Stomach (tissue), 9 donors: ENCODE data around the gene CDC42BPB. TPM values are rescaled to one million over a fixed set of nuclear protein-coding genes. Genes with fewer than 3 reads are reported as not detected.
A peak's percentile ranks its signal among the peaks of the same experiment; 100 is the strongest.

Experiments
- DNase-seq, 2 donors: peaks; one replicate each; pipeline versions ENCODE4 v3.0.0 to v3.0.0-alpha.2; 2013 to 2019
- H3K27ac ChIP-seq, 5 donors: fragments of 200-600 bp in 4 of 5; sonication (generic) in 4 of 5; one replicate each; pipeline ENCODE4 v1.5.1; 2013 to 2019; ENCODE audit warnings: mild to moderate bottlenecking in 1 of 5, moderate library complexity in 1 of 5
- H3K27me3 ChIP-seq, 3 donors: fragments of 200-600 bp; sonication (generic); one replicate each; pipeline ENCODE4 v1.5.1; 2017 to 2019; ENCODE audit warnings: mixed run types in 1 of 3
- H3K36me3 ChIP-seq, 4 donors: fragments of 200-600 bp; sonication (generic); 1 replicate in 3 of 4; 2 replicates in 1 of 4; pipeline ENCODE4 v1.5.1; 2016 to 2019
- H3K4me1 ChIP-seq, 4 donors: fragments of 200-600 bp; sonication (generic); one replicate each; pipeline ENCODE4 v1.5.1; 2016 to 2019
- H3K4me3 ChIP-seq, 4 donors: fragments of 200-600 bp; sonication (generic) in 3 of 4; one replicate each; pipeline ENCODE4 v1.5.1; 2016 to 2019; ENCODE audit warnings: mild to moderate bottlenecking in 1 of 4
- H3K9me3 ChIP-seq, 4 donors: fragments of 200-600 bp; sonication (generic); one replicate each; pipeline ENCODE4 v1.5.1; 2016 to 2019
- CTCF ChIP-seq, 7 experiments: fragments of 450-650 bp in 4 of 7; fragments of 200-600 bp in 3 of 7; sonication (generic) in 3 of 7; IDR thresholded peaks; one replicate each; pipeline ENCODE4 v1.5.1; 2016 to 2019; ENCODE audit warnings: antibody characterized with exemption in 7 of 7, control low read depth in 2 of 7, mild to moderate bottlenecking in 1 of 7
- EP300 ChIP-seq: sonication (generic); formaldehyde crosslinking; IDR thresholded peaks from one replicate; pipeline ENCODE4 v1.6.1; 2017; ENCODE audit warnings: antibody characterized with exemption
- POLR2A ChIP-seq, 4 donors: fragments of 450-650 bp; IDR thresholded peaks; one replicate each; pipeline ENCODE4 v1.6.1; 2016; ENCODE audit warnings: antibody characterized with exemption in 4 of 4, control low read depth in 2 of 4, mild to moderate bottlenecking in 1 of 4, moderate library complexity in 1 of 4
- POLR2AphosphoS5 ChIP-seq, 3 donors: sonication (generic); formaldehyde crosslinking; IDR thresholded peaks; one replicate each; pipeline ENCODE4 v1.6.1; 2016; ENCODE audit warnings: antibody characterized with exemption in 3 of 3
- WGBS, 5 donors: extraction: QIAGEN DNeasy Blood & Tissue Kit in 3 of 5; methylation state at CpG; one replicate each; pipeline versions ENCODE4 v1.1.5 to v1.1.7; 2013 to 2018; 5-methylcytosine and 5-hydroxymethylcytosine counted together
- intact Hi-C: fragments of 100-400 bp; cut with DNase I; formaldehyde crosslinking; loops from one replicate; pipeline ENCODE4 v1.15.1; 2023; ENCODE audit warnings: low total_unique reads
- polyA plus RNA-seq, 3 donors: library from polyadenylated mRNA; stranded (reverse); fragments of 200-250 nt; gene quantifications; one replicate each; pipeline ENCODE4 v1.2.3, GENCODE V29; 2013
- total RNA-seq, 5 donors: library from RNA; depleted of rRNA; stranded (reverse); fragments of >200 nt; gene quantifications; one replicate each; pipeline versions ENCODE4 v1.1.0 to v1.2.3, GENCODE V29; 2014 to 2016
- donor health status: healthy with polysubstance abuse.
- donor health status: Bipolar disorder and iron deficiency.
- donor health status: healthy.

CDC42BPB gene
- total and polyA plus RNA-seq, 8 donors = 16.3 to 400 (median 127) TPM

GRCh38 chr14:103009559-103009958 is 47.8 kb downstream of the CDC42BPB start:
- no peak overlapping the region for H3K4me3 ChIP-seq
- H3K9me3 ChIP-seq = no peaks in the 10 kb centered on the region
- H3K27me3 ChIP-seq = no peaks in the 10 kb centered on the region
- TF ChIP-seq EP300 = no peak
- no peak for DNase-seq
- peaks cover 0 to 59% (median 52%) of the 10 kb centered on the region in 4 donors for H3K36me3 ChIP-seq
- H3K4me1 ChIP-seq = peaks cover 3 to 48% (median 30%) of the 10 kb centered on the region in 4 donors
- intact Hi-C loops = no loop called here
- 77 to 92% (median 86%) methylated on average over 2 of the region's 2 CpGs for WGBS, 5 donors
- H3K27ac ChIP-seq = no peak overlapping the region

- peaks cover 0 to 45% (median 27%) of the 10 kb centered on the region in 4 donors for H3K4me1 ChIP-seq
- H3K27me3 ChIP-seq = no peaks in the 10 kb centered on the region
- no peak overlapping the region for H3K4me3 ChIP-seq
- intact Hi-C loops = no loop called here
- H3K36me3 ChIP-seq = peaks cover under 1 to 61% (median 56%) of the 10 kb centered on the region in 4 donors
- no peak overlapping the region for H3K27ac ChIP-seq
- WGBS, 5 donors = 78 to 84% (median 81%) methylated on average over 15 of the region's 15 CpGs
- peak in 1 of 2 donors; percentile 55 for DNase-seq
- H3K9me3 ChIP-seq = no peaks in the 10 kb centered on the region
- TF ChIP-seq POLR2A (IDR thresholded peaks at IDR 0.05) (no peak), EP300 (no peak), POLR2AphosphoS5 (IDR thresholded peaks at IDR 0.05) (no peak), CTCF (IDR thresholded peaks at IDR 0.05) (no peak)
These were observed 48.5 kb downstream of the CDC42BPB start for GRCh38 chr14:103008768-103009357.

- no peaks in the 10 kb centered on the region for H3K27me3 ChIP-seq
- peaks cover 0 to 40% (median 24%) of the 10 kb centered on the region in 4 donors for H3K4me1 ChIP-seq
- no peaks in the 10 kb centered on the region for H3K9me3 ChIP-seq
- intact Hi-C loops = no loop called here
- TF ChIP-seq CTCF (IDR thresholded peaks at IDR 0.05) = no peak
- TF ChIP-seq POLR2A (IDR thresholded peaks at IDR 0.05) = no peak
- TF ChIP-seq POLR2AphosphoS5 (IDR thresholded peaks at IDR 0.05) = no peak
- TF ChIP-seq EP300 = no peak
- WGBS, 5 donors = 78 to 84% (median 83%) methylated on average over 10 of the region's 10 CpGs
- H3K36me3 ChIP-seq = peaks cover 7 to 68% (median 64%) of the 10 kb centered on the region in 4 donors
- H3K27ac ChIP-seq = no peak overlapping the region
- DNase-seq = no peak
- H3K4me3 ChIP-seq = no peak overlapping the region
These were observed 49.2 kb downstream of the CDC42BPB start for GRCh38 chr14:103008126-103008525.

- DNase-seq = peak in 1 of 2 donors; percentile 42
- no peak for TF ChIP-seq EP300
- TF ChIP-seq POLR2AphosphoS5 (IDR thresholded peaks at IDR 0.05) = no peak
- TF ChIP-seq POLR2A (IDR thresholded peaks at IDR 0.05) = no peak
- no peak for TF ChIP-seq CTCF (IDR thresholded peaks at IDR 0.05)
- intact Hi-C loops = no loop called here
- H3K27ac ChIP-seq = no peak overlapping the region
- no peak overlapping the region for H3K4me3 ChIP-seq
- H3K9me3 ChIP-seq = no peaks in the 10 kb centered on the region
- peaks cover 13 to 74% (median 69%) of the 10 kb centered on the region in 4 donors for H3K36me3 ChIP-seq
- 78 to 97% (median 88%) methylated on average over 12 to 14 of the region's 14 CpGs for WGBS, 5 donors
- peaks cover 0 to 40% (median 24%) of the 10 kb centered on the region in 4 donors for H3K4me1 ChIP-seq
- H3K27me3 ChIP-seq = no peaks in the 10 kb centered on the region
These were observed 49.8 kb downstream of the CDC42BPB start for GRCh38 chr14:103007555-103007954.

- peaks cover 0 to 40% (median 24%) of the 10 kb centered on the region in 4 donors for H3K4me1 ChIP-seq
- H3K4me3 ChIP-seq = no peak overlapping the region
- no peaks in the 10 kb centered on the region for H3K9me3 ChIP-seq
- no peak overlapping the region for H3K27ac ChIP-seq
- WGBS, 5 donors = 95 to 97% (median 96%) methylated on average over 14 of the region's 14 CpGs
- TF ChIP-seq EP300 = no peak
- intact Hi-C loops = no loop called here
- H3K36me3 ChIP-seq = peaks cover 14 to 79% (median 74%) of the 10 kb centered on the region in 4 donors
- H3K27me3 ChIP-seq = no peaks in the 10 kb centered on the region
- DNase-seq = no peak
These were observed 50.3 kb downstream of the CDC42BPB start for GRCh38 chr14:103006991-103007520.
